ENCODE measurements around the gene CFAP74.

DNA sequence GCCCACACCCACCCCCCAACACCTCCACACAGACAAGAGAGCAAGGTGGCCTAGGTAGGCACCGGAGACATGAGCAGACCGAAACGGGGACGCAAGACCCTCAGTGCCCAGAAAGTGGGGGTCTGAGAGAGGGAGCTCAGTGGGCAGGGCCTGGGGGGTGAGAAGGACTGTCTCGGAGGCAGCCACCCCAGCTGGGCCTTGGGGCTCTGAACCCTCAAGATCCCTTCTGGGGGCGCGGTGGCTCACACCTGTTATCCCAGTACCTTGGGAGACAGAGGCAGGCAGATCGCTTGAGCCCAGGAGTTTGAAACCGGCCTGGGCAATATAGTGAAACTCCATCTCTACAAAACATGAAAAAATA is 103.6 kb downstream of the CFAP74 start:
- TF ChIP-seq, protein P1, sequence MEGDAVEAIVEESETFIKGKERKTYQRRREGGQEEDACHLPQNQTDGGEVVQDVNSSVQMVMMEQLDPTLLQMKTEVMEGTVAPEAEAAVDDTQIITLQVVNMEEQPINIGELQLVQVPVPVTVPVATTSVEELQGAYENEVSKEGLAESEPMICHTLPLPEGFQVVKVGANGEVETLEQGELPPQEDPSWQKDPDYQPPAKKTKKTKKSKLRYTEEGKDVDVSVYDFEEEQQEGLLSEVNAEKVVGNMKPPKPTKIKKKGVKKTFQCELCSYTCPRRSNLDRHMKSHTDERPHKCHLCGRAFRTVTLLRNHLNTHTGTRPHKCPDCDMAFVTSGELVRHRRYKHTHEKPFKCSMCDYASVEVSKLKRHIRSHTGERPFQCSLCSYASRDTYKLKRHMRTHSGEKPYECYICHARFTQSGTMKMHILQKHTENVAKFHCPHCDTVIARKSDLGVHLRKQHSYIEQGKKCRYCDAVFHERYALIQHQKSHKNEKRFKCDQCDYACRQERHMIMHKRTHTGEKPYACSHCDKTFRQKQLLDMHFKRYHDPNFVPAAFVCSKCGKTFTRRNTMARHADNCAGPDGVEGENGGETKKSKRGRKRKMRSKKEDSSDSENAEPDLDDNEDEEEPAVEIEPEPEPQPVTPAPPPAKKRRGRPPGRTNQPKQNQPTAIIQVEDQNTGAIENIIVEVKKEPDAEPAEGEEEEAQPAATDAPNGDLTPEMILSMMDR (IDR thresholded peaks at IDR 0.05), result no peak
- TF ChIP-seq POLR2A (IDR thresholded peaks at IDR 0.05), result no peak
